A673 (cell line): Measurements from ENCODE around the gene TPPP. TPM values are rescaled to one million over a fixed set of nuclear protein-coding genes. Genes with fewer than 3 reads are reported as not detected.
"Not testable (repeated sequence)": the region's sequence is repeated elsewhere in the genome, so short reads cannot be mapped to it uniquely, and the experiment has no call there.

Source experiments
- BruUV-seq: library from RNA; stranded (reverse); fragments of 400-500 nt; replicated peaks from 2 replicates; lab custom pipeline; 2021; lab: Mats Ljungman, UMichigan
- CTCF ChIA-PET: fragments of 300-600 bp; sonication (Branson Sonifier 250); formaldehyde crosslinking; loops from one replicate; lab custom pipeline; 2022; ENCODE audit warnings: antibody characterized with exemption; lab: Charles Lee
- POLR2A ChIA-PET: fragments of 300-600 bp; sonication (Branson Sonifier 250); formaldehyde crosslinking; loops from one replicate; lab custom pipeline; 2022; ENCODE audit warnings: antibody characterized with exemption; ENCODE audit not compliant: low non-redundant PET; lab: Charles Lee
- DNase-seq: peaks from one replicate; pipeline ENCODE4 v3.0.0-alpha.2; 2015; ENCODE audit warnings: low spot score
- H3K27ac ChIP-seq: fragments of 200-600 bp; sonication (generic); 2 replicates; pipeline ENCODE4 v1.5.1; 2016; ENCODE audit warnings: mixed run types, low read depth, mild to moderate bottlenecking, mixed read lengths, antibody characterized with exemption, low read length; ENCODE audit not compliant: poor library complexity, severe bottlenecking
- H3K27me3 ChIP-seq: fragments of 200-600 bp; sonication (generic); replicated peaks from 2 replicates; pipeline ENCODE4 v1.6.1; 2017; ENCODE audit warnings: mixed run types, low read depth, mild to moderate bottlenecking, mixed read lengths, antibody characterized with exemption, low read length; ENCODE audit not compliant: insufficient read depth, poor library complexity
- H3K36me3 ChIP-seq: fragments of 200-600 bp; sonication (generic); 2 replicates; pipeline ENCODE4 v1.6.1; 2016; ENCODE audit warnings: mixed run types, mild to moderate bottlenecking, mixed read lengths, antibody characterized with exemption, low read length; ENCODE audit not compliant: insufficient read depth, poor library complexity, severe bottlenecking
- H3K4me1 ChIP-seq: fragments of 200-600 bp; sonication (generic); 2 replicates; pipeline ENCODE4 v1.6.1; 2017; ENCODE audit warnings: mixed run types, mild to moderate bottlenecking, mixed read lengths, antibody characterized with exemption, low read length; ENCODE audit not compliant: insufficient read depth, poor library complexity, severe bottlenecking
- H3K4me3 ChIP-seq: fragments of 200-600 bp; sonication (generic); 2 replicates; pipeline ENCODE4 v1.5.1; 2016; ENCODE audit warnings: low read depth, mixed run types, mild to moderate bottlenecking, mixed read lengths, low read length; ENCODE audit not compliant: poor library complexity, severe bottlenecking
- H3K9me3 ChIP-seq: fragments of 200-600 bp; sonication (generic); 2 replicates; pipeline ENCODE4 v1.6.1; 2016; ENCODE audit warnings: mixed run types, low read depth, mild to moderate bottlenecking, mixed read lengths, antibody characterized with exemption, low read length; ENCODE audit not compliant: poor library complexity, severe bottlenecking
- EZH2 ChIP-seq: fragments of 200-600 bp; sonication (generic); IDR thresholded peaks from 2 replicates; pipeline ENCODE4 v1.6.1; 2017; ENCODE audit warnings: borderline replicate concordance, low read depth, mild to moderate bottlenecking, mixed read lengths, antibody characterized with exemption, low read length; ENCODE audit not compliant: poor library complexity, severe bottlenecking
- intact Hi-C: fragments of 100-400 bp; cut with micrococcal nuclease; formaldehyde crosslinking; loops from one replicate; pipeline ENCODE4 v1.10.0; 2022; ENCODE audit not compliant: unreplicated experiment
- total RNA-seq: library from RNA; stranded (reverse); gene quantifications from 2 replicates; pipeline ENCODE4 v1.2.3, GENCODE V29; 2021
- TF ChIP-seq, protein P1 (sequence below): fragments of 300-800, 200-600 bp; sonication (generic); conservative IDR thresholded peaks from 2 replicates; pipeline ENCODE4 v1.5.1; 2017; ENCODE audit warnings: low read depth, mild to moderate bottlenecking, antibody characterized with exemption, low read length, moderate library complexity, mixed read lengths

TPPP gene
- total RNA-seq, 1 experiment from 2014 or later, result 0.19 TPM

DNA sequence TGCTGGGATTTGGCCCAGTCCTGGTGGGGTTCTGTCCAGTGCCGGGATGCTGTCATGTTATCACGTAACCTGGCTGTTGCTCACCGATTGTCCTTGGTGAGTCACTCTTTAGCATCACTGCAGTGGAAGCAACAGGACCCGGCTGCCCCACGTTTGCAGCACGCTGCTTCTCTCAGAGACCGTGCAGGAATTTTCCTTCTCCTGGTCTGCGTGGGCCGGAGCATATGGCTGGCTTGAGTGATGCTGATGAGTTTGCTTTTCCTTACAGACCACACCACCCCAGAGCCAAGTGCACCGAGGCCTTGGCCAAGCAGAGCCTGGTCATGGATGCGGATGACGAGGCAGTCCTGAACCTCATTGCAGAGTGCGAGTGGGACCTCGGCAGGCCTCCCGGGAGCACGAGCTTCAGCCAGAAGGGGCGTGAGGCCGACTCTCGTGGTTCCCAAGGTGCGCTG lies 59.6 kb downstream of the TPPP start:
- TF ChIP-seq, protein P1, sequence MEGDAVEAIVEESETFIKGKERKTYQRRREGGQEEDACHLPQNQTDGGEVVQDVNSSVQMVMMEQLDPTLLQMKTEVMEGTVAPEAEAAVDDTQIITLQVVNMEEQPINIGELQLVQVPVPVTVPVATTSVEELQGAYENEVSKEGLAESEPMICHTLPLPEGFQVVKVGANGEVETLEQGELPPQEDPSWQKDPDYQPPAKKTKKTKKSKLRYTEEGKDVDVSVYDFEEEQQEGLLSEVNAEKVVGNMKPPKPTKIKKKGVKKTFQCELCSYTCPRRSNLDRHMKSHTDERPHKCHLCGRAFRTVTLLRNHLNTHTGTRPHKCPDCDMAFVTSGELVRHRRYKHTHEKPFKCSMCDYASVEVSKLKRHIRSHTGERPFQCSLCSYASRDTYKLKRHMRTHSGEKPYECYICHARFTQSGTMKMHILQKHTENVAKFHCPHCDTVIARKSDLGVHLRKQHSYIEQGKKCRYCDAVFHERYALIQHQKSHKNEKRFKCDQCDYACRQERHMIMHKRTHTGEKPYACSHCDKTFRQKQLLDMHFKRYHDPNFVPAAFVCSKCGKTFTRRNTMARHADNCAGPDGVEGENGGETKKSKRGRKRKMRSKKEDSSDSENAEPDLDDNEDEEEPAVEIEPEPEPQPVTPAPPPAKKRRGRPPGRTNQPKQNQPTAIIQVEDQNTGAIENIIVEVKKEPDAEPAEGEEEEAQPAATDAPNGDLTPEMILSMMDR, result no peak
- no peak for TF ChIP-seq EZH2
- POLR2A ChIA-PET, result no interaction called here
- BruUV-seq, result no TSS peak
- DNase-seq, result peak; percentile 32
- Histone ChIP-seq H3K4me3 (no peak overlapping the region), H3K36me3 (peaks cover 40% of the 10 kb centered on the region), H3K27me3 (no peaks in the 10 kb centered on the region), H3K27ac (no peak overlapping the region), H3K4me1 (no peaks in the 10 kb centered on the region), H3K9me3 (no peaks in the 10 kb centered on the region)
- CTCF ChIA-PET, result no interaction called here
- intact Hi-C loops, result no loop called here

DNA sequence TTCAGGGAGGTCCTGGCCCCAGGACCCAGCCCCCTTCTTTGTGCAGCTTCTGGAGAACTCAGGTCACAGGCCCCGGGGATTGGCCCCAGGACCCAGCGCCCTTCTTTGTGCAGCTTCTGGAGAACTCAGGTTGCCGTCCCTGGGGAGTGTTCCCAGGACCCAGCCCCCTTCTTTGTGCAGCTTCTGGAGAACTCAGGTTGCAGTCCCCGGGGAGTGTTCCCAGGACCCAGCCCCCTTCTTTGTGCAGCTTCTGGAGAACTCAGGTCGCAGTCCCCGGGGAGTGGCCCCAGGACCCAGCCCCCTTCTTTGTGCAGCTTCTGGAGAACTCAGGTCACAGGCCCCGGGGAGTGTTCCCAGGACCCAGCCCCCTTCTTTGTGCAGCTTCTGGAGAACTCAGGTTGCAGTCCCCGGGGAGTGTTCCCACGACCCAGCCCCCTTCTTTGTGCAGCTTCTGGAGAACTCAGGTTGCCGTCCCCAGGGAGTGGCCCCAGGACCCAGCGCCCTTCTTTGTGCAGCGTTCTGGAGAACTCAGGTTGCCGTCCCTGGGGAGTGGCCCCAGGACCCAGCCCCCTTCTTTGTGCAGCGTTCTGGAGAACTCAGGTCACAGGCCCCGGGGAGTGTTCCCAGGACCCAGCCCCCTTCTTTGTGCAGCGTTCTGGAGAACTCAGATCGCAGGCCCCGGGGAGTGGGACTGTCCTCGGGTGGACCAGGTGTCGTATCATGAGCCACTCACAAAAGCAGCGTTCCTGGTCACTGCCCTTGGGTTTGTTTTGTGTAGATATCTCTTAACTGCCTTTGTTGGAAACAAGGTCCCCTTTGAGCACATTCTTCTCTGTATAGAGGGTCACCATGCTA lies 64.6 kb downstream of the TPPP start:
- intact Hi-C loops, H3K27me3 ChIP-seq, H3K27ac ChIP-seq, H3K4me1 ChIP-seq, POLR2A ChIA-PET, H3K9me3 ChIP-seq, BruUV-seq, CTCF ChIA-PET, H3K4me3 ChIP-seq: not testable (repeated sequence)
- peak; percentile 14 for DNase-seq
- peaks cover 13% of the 10 kb centered on the region for H3K36me3 ChIP-seq

DNA sequence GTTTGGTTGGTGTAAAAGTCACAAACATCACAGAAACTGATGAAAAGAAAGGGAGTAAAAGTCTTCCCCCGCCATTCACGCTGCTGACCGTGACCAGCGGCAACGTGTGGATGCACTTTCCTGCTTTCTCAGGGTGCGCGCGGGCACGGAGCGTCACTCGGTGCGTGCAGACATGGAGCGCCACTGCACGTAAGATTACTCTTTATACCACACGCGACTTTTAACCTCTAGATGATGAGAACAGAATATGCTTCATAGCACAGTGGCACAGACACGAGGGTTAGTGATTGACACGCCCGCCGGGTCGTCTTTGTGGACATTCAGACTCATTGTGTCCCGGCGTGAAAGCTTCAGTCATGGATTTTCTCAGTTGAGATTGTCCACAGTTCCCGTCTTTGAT lies 65.3 kb downstream of the TPPP start:
- Histone ChIP-seq H3K4me1 (peaks cover 4% of the 10 kb centered on the region), H3K4me3 (no peak overlapping the region), H3K27ac (no peak overlapping the region), H3K27me3 (no peaks in the 10 kb centered on the region), H3K36me3 (peaks cover 10% of the 10 kb centered on the region), H3K9me3 (no peaks in the 10 kb centered on the region)
- DNase-seq, result no peak
- intact Hi-C loops, result no loop called here
- no TSS peak for BruUV-seq
- ChIA-PET POLR2A (no interaction called here), CTCF (no interaction called here)
- TF ChIP-seq, protein P1, result no peak
- TF ChIP-seq EZH2, result no peak
